Breast epithelium (tissue), 3 donors: Measurements from ENCODE around the gene CPB2.

ENCODE experiments used
- POLR2AphosphoS5 ChIP-seq, 3 donors: sonication (generic); formaldehyde crosslinking; IDR thresholded peaks; one replicate each; pipeline ENCODE4 v1.6.1; 2017; ENCODE audit warnings: antibody characterized with exemption in 3 of 3
- TF ChIP-seq, protein P1 (sequence below), 3 donors: fragments of 450-650 bp; IDR thresholded peaks; one replicate each; pipeline ENCODE4 v1.5.1; 2016 to 2017; ENCODE audit warnings: antibody characterized with exemption in 3 of 3, mild to moderate bottlenecking in 3 of 3, moderate library complexity in 3 of 3

- no peak for TF ChIP-seq POLR2AphosphoS5 (IDR thresholded peaks at IDR 0.05)
- TF ChIP-seq, protein P1, sequence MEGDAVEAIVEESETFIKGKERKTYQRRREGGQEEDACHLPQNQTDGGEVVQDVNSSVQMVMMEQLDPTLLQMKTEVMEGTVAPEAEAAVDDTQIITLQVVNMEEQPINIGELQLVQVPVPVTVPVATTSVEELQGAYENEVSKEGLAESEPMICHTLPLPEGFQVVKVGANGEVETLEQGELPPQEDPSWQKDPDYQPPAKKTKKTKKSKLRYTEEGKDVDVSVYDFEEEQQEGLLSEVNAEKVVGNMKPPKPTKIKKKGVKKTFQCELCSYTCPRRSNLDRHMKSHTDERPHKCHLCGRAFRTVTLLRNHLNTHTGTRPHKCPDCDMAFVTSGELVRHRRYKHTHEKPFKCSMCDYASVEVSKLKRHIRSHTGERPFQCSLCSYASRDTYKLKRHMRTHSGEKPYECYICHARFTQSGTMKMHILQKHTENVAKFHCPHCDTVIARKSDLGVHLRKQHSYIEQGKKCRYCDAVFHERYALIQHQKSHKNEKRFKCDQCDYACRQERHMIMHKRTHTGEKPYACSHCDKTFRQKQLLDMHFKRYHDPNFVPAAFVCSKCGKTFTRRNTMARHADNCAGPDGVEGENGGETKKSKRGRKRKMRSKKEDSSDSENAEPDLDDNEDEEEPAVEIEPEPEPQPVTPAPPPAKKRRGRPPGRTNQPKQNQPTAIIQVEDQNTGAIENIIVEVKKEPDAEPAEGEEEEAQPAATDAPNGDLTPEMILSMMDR (IDR thresholded peaks at IDR 0.05): no peak
These were observed 92.4 kb downstream of the CPB2 start for GRCh38 chr13:46012404-46012803.
